Stimulated activated naive CD4-positive, alpha-beta T cell (primary cell): Measurements from ENCODE around the gene VIL1.

Experiments used
- DNase-seq, 6 experiments: peaks; one replicate each; lab custom pipeline; 2025; lab: John Stamatoyannopoulos, UW

The VIL1 gene

GRCh38 chr2:218406209-218406948, 12.5 kb upstream of the VIL1 start:
- peak; percentile 78 to 87 (median 84) for DNase-seq

DNA sequence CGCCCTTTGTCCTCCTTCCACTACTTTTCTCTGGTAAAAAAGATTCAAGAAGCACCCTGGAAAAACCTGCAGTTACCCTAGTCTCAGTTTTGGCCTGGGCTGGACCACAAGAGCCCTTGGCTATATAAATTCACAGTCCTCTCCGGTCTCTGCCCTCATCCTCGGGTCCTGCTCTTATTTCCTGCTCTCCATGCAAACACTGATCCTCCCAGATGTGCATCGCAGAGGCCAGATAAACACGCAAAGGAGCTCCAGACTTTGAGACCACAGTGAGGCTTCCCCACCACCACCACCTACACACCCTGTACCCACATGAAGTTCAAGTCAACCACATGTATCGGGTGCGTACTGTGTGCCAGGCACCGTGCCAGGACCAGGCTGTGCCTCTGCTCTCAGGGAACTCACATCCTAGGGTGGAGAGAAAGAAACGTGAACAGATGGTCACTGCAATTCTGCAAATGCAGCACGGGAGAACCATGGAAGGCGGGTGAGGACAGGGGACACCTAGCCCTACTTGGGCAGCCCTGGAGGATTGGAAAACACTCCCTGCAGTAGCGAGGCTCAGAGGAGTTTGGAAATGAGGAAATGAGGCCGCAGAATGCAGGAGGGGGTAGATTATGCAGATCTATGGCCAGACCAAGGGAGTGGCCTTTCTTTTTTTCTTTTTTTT, 11.8 kb upstream of the VIL1 start:
- DNase-seq = peak; percentile 57 to 81 (median 68)

DNA sequence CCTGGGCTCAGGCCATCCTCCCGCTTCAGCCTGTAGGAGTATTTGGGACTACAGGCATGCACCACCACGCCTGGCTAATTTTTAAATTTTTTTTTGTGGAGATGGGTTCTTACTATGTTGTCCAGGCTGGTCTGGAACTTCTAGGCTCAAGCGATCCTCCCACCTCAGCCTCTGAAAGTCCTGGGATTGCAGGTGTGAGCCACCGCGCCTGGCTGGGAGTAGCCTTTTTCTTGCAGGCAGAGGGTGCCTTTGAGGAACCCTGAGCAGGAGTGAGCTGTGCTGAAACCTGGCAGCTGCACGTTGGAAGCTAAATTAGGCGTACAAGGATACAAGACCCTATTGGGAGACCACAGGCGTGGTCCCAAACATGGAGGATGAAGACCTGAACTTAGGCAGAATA, 11.2 kb upstream of the VIL1 start:
- DNase-seq = no peak

- DNase-seq = no peak
Measured at GRCh38 chr2:218418321-218418716, 604 bp upstream of the VIL1 start.

GRCh38 chr2:218419630-218420216, 800 bp downstream of the VIL1 start:
- DNase-seq = no peak

DNA sequence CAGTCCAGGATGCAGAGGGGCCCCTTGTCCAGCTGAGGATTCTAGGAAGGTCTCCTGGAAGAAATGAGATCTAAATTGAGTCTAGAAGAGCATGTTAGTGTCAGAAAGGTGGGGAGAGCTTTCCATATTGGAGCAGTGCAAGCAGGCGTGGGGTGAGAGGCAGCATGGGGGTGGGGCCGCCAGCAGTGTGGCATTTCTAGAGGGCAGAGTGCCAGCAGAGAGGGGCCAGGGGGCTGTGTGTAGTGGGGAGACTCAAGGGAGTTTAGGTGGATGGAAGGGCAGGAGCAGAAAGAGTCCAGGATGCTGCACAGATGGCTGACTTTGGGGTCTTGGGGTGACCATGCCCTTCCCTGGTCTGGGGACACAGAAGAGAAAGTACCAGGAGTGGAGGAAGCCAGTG, 2.1 kb downstream of the VIL1 start:
- DNase-seq = no peak

DNA sequence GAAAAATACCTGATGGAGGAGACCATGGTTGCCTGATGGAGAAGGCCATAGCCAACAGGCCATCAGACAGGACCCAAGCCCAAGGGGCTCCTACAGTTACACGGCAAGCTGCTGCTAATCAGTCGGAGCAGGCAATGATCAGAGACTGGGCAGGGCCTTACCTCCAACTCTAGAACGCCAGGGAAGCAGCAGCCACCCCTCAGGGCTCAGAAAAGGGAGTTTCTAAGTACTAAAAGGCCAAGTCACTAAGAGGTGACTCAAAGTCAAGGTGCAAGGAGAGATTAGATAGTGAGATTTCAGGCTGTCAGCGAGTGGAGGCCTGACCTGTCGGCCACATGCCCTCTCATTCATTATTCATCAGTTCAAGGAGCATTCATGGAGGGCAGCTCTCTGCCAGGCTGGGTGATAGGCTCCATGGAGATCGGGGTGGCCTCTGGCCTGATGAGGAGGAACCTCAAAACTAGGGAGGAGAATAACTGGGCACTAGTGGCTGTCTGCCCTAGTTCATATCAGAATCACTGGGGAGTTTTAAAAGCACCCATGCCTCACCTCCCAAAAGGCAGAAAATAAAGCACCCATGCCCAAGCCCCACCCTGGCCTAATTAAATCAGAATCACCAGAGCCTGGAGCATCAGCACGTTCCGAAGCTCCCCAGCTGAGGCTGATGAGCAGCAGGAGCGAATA, 3.6 kb downstream of the VIL1 start:
- DNase-seq = no peak

DNA sequence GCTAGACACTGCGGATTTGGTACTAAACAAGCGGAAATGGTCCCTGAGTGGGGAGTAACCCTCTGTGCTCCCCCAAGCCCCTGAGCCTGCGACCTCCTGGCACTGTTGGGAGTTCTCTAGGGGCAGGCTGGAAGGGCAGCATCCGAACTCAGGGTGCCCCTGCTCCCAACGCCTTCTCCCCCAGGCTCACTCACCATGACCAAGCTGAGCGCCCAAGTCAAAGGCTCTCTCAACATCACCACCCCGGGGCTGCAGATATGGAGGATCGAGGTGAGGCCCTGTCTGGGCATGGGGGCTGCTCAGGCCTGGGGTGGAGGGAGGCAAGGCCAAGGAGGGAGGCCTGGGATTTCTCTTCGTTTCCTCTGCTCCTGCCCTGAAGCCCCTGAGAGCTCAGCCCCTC, 4.7 kb downstream of the VIL1 start:
- no peak for DNase-seq

DNA sequence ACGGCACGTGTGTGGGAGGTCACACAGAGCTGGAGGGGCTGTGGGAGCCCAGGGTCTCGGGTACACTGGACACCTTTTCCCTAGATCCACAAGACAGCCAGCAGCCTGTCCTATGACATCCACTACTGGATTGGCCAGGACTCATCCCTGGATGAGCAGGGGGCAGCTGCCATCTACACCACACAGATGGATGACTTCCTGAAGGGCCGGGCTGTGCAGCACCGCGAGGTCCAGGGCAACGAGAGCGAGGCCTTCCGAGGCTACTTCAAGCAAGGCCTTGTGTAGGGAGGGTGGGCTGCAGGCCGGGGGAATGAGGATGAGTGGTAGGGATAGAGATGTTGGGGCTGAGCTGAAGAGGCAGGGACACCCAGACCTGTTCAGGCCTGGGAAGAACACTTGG, 6.6 kb downstream of the VIL1 start:
- DNase-seq = no peak

DNA sequence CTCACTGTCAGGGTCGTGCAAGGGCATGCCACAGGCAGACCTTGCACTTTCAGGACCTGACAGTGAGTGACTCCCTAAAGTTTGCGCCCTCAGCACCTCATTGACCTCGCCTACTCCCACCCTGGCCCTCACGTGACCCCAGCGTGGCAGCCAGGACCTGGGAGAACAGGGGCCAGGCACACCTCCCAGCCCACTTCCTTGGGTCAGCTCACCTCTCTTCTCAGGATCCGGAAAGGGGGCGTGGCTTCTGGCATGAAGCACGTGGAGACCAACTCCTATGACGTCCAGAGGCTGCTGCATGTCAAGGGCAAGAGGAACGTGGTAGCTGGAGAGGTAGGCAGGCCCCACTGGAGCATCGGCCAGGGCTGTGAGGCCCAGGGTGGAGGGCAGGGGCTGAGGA, 8.8 kb downstream of the VIL1 start:
- DNase-seq = no peak

GRCh38 chr2:218428846-218429558, 10.1 kb downstream of the VIL1 start:
- no peak for DNase-seq

DNA sequence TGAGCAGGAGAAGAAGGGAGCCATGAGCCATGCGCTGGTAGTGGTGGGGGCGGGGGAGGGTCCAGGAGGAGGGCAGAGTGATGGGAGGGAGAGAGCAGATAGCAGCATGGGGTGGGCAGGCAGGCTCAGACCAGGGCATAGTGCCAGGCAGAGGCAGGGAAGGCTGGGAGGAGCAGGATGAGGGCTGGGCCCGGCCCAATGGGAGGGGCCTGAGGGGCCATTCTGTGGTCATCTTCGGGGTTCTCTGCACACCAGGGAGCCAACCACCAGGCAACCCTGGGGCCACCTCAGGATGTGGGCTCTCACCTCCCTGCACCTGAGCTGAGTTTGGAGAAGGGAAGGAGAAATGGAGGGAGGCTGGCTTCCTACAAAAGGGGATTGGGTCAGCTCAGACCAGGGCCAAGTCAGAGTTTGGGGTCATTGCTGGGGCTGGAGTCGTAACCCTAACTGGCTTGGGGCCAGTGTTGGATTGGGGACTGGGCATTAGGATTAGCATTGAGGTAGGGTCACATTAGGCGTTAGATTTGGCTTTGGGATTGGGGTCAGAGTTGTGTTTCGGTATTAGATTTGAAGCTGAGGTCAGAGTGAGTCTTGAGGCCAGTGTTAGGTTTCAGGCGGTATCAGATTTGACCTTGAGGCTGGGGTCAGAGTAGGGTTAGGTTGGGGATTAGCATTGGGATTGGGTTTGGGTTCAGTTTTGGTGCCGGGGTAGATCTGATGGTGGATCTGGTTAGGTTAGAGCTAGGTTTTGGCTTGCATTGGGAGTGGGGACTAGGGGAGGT, 11.2 kb downstream of the VIL1 start:
- no peak for DNase-seq

GRCh38 chr2:218430721-218431120, 11.8 kb downstream of the VIL1 start:
- DNase-seq = no peak

DNA sequence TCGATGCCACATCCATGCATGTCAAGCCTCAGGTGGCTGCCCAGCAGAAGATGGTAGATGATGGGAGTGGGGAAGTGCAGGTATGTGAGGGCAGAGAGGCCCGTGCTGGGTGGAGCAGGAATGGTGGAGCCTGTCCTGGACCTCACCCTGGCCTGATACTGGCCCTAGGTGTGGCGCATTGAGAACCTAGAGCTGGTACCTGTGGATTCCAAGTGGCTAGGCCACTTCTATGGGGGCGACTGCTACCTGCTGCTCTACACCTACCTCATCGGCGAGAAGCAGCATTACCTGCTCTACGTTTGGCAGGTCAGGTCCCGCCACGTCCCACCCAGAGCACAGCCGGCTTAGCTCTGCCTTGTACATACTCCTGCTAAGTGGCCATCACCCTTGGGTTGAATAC, 13.0 kb downstream of the VIL1 start:
- DNase-seq = no peak

- DNase-seq = no peak
Measured at GRCh38 chr2:218432676-218433365, 13.9 kb downstream of the VIL1 start.

- DNase-seq = no peak
Measured at GRCh38 chr2:218434456-218434855, 15.5 kb downstream of the VIL1 start.

DNA sequence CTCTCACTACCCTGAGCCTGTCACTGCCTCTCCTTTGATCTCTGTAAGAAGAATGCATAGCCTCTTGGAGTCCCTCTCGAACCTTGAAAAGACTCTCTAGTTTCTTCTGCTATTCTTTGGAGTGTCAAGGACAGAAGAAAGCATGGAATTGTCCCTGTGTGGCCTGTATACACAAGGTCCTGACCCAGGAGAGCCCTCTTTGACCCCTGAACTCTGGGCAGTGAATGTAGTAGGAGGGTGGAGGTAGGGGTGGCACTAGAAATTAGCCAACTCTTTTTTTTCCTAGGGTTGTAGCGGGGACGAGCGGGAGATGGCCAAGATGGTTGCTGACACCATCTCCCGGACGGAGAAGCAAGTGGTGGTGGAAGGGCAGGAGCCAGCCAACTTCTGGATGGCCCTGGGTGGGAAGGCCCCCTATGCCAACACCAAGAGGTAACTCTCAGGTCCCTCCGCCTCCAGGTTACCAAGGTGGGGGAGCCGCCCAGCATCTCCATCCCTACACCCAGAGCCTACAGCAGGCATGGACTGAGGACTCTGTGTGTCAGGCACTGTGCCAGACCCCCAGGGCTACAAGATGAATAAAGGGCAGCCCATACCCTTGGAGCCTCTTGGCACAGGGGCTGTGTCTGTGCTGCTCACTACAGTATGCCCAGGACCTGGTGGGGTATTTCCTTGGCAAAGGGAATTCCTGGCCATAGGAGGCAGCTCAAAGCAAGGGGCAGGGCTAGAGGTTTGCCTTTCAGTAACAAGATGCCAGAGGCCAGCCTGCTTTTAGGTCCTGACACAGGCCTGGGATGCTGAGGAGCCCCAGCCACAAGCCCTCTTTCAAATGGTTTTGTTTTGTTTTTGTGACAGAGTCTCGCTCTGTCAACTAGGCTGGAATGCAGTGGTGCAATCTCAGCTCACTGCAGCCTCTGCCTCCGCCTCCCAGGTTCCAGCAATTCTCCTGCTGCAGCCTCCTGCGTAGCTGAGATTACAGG, 16.4 kb downstream of the VIL1 start:
- DNase-seq = no peak

GRCh38 chr2:218436992-218437391, 18.1 kb downstream of the VIL1 start:
- no peak for DNase-seq

- no peak for DNase-seq
Measured at GRCh38 chr2:218437969-218438368, 19.0 kb downstream of the VIL1 start.

DNA sequence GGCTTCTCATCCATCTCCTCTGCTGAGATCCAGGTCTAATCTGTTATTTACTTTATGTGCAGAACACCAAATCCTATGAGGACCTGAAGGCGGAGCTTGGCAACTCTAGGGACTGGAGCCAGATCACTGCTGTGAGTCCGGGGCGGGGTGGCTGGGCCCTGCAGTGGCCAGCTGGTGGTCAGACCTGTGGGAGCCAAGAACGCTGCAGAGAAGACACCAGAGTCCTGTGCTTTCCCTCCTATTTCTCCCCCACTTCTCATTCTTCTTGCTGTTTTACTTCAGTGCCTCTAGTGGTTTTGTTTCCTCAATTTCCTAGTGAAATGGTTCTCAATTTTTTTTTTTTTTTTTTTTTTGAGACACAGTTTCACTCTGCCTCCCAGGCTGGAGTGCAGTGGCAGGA, 19.7 kb downstream of the VIL1 start:
- DNase-seq = no peak
